Putamen (tissue), 1 donor: ENCODE measurements around the gene PIMREG.
A peak's percentile ranks its signal among the peaks of the same experiment; 100 is the strongest.

Source experiments
- DNase-seq: peaks from one replicate; pipeline ENCODE4 v3.0.0-alpha.2; 2016; ENCODE audit warnings: low spot score

Gene PIMREG

GRCh38 chr17:6443692-6444570, at the start of gene PIMREG:
PIMREG (plus strand) TSS chr17:6444455; CDS start chr17:6445111, 656 bp downstream.
- DNase-seq = peak; percentile 90

GRCh38 chr17:6398955-6399354, 45.3 kb upstream of the PIMREG start:
- no peak for DNase-seq

- no peak for DNase-seq
Observed at GRCh38 chr17:6402258-6402657, 42.0 kb upstream of the PIMREG start.

- no peak for DNase-seq
Observed at GRCh38 chr17:6408276-6408675, 36.0 kb upstream of the PIMREG start.

- DNase-seq = no peak
Observed at GRCh38 chr17:6408735-6409134, 35.5 kb upstream of the PIMREG start.

- peak; percentile 9 for DNase-seq
Observed at GRCh38 chr17:6413065-6413464, 31.2 kb upstream of the PIMREG start.

GRCh38 chr17:6415616-6416015, 28.6 kb upstream of the PIMREG start:
- no peak for DNase-seq

- DNase-seq = no peak
Observed at GRCh38 chr17:6420173-6420641, 24.0 kb upstream of the PIMREG start.

- peak; percentile 63 for DNase-seq
Observed at GRCh38 chr17:6421700-6422604, 22.3 kb upstream of the PIMREG start.

GRCh38 chr17:6422654-6423241, 21.5 kb upstream of the PIMREG start:
- DNase-seq = no peak

- DNase-seq = no peak
Observed at GRCh38 chr17:6423931-6424330, 20.3 kb upstream of the PIMREG start.

- DNase-seq = no peak
Observed at GRCh38 chr17:6425407-6425806, 18.8 kb upstream of the PIMREG start.

- no peak for DNase-seq
Observed at GRCh38 chr17:6426356-6427101, 17.7 kb upstream of the PIMREG start.

GRCh38 chr17:6427279-6427781, 16.9 kb upstream of the PIMREG start:
- DNase-seq = no peak

- no peak for DNase-seq
Observed at GRCh38 chr17:6428207-6428965, 15.9 kb upstream of the PIMREG start.

GRCh38 chr17:6429266-6429665, 15.0 kb upstream of the PIMREG start:
- no peak for DNase-seq

- DNase-seq = no peak
Observed at GRCh38 chr17:6430769-6431168, 13.5 kb upstream of the PIMREG start.

- no peak for DNase-seq
Observed at GRCh38 chr17:6435051-6435450, 9.2 kb upstream of the PIMREG start, which contains the start of gene AIPL1. AIPL1 (minus strand) TSS chr17:6435121; CDS start chr17:6435104, 17 bp downstream.

GRCh38 chr17:6435968-6436367, 8.3 kb upstream of the PIMREG start:
- peak; percentile 40 for DNase-seq

- no peak for DNase-seq
Observed at GRCh38 chr17:6437466-6437865, 6.8 kb upstream of the PIMREG start.
